Measurements from ENCODE around the gene PRPS1. TPM values are rescaled to one million over a fixed set of nuclear protein-coding genes. Genes with fewer than 3 reads are reported as not detected.
A peak's percentile ranks its signal among the peaks of the same experiment; 100 is the strongest.

PRPS1 gene
- total RNA-seq, 1 experiment from 2014 or later = 90.5 TPM

DNA sequence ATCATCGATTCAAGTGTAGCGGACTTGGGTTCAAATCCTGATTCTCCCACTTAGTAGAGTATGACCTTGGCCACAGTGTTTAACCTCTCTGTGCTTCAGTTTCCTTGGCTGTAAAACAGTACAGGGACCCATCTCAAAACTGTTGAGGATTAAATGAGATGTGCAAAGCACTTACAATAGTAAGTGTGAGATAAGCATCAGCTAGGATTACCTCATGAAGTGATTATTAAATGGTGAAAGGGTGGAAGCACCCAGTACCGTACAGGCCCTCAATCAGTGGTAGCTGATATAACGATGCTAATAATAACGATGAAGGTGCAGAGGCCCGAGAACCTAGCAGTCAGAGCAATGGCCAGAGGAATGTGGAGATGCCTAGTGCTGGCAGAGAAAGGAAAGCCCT lies 45.1 kb downstream of the PRPS1 start:
- no peak overlapping the region for H3K4me2 ChIP-seq (ENCODE audit: insufficient read depth, insufficient read length, low read length)

More for the DNA sequence above, 45.1 kb downstream of the PRPS1 start:
- no peak overlapping the region for H2BK20ac ChIP-seq (ENCODE audit: low read depth, low read length, poor library complexity, severe bottlenecking)
- no peak overlapping the region for H3K14ac ChIP-seq (ENCODE audit: insufficient read depth, low read length)
- H4K20me1 ChIP-seq (ENCODE audit: control insufficient read depth, insufficient read depth, insufficient read length) = no peaks in the 10 kb centered on the region
- no peaks in the 10 kb centered on the region for H3K9me3 ChIP-seq (ENCODE audit: control insufficient read depth, low read depth, low read length)
- no peaks in the 10 kb centered on the region for H3K79me2 ChIP-seq (ENCODE audit: insufficient read depth, low read length)
- no peak overlapping the region for H2AFZ ChIP-seq (ENCODE audit: low read length)
- no peak overlapping the region for H2BK120ac ChIP-seq (ENCODE audit: low read depth, low read length, poor library complexity, severe bottlenecking)
- Mint-ChIP-seq H3K4me3 (no peak overlapping the region), H3K27ac (peak overlapping the region in 1 of 3 experiments; percentile 77; a peak in 1 of 7 replicates), H3K9me3 (peaks cover 0 to 68% of the 10 kb centered on the region in 2 experiments; a peak in 2 of 5 replicates), H3K4me1 (peaks cover 2 to 47% of the 10 kb centered on the region in 2 experiments; a peak in 3 of 4 replicates), H3K27me3 (ENCODE audit: low read depth) (peaks cover 6% of the 10 kb centered on the region), H3K36me3 (ENCODE audit: insufficient read depth in 1 of 3, low read depth in 3 of 3) (no peaks in the 10 kb centered on the region)
- no peak overlapping the region for H3K23ac ChIP-seq (ENCODE audit: insufficient read length, low read depth, low read length)
- no peak overlapping the region for H2BK12ac ChIP-seq (ENCODE audit: insufficient read length, low read depth, low read length)
- no peak for DNase-seq
- no peak overlapping the region for H3K18ac ChIP-seq (ENCODE audit: insufficient read length, low read depth, low read length)
- no CpG with 5 or more reads among the region's 6 CpGs for WGBS (ENCODE audit: extremely low coverage, insufficient read length, low lambda C conversion rate)
- no peak overlapping the region for H3T11ph ChIP-seq (ENCODE audit: low read length)
- no peak overlapping the region for H3K27ac ChIP-seq (ENCODE audit: insufficient read length, low read depth, low read length)
- no peaks in the 10 kb centered on the region; the same call in 1 of the 2 replicates for H3K27me3 ChIP-seq (ENCODE audit: insufficient read depth, low read length)
- no peak overlapping the region for H4K8ac ChIP-seq (replicated peaks; ENCODE audit: insufficient read length, low read depth, low read length)
- H3K9ac ChIP-seq (ENCODE audit: extremely low read depth, insufficient read length, low read length) = no peak overlapping the region
- H2BK15ac ChIP-seq (ENCODE audit: low read depth, low read length) = no peak overlapping the region
- H4K91ac ChIP-seq (ENCODE audit: insufficient read length, low read depth, low read length) = no peak overlapping the region
- H3K79me1 ChIP-seq (ENCODE audit: insufficient read depth, low read depth, low read length, poor library complexity, severe bottlenecking) = no peaks in the 10 kb centered on the region
- TF ChIP-seq, protein P1, sequence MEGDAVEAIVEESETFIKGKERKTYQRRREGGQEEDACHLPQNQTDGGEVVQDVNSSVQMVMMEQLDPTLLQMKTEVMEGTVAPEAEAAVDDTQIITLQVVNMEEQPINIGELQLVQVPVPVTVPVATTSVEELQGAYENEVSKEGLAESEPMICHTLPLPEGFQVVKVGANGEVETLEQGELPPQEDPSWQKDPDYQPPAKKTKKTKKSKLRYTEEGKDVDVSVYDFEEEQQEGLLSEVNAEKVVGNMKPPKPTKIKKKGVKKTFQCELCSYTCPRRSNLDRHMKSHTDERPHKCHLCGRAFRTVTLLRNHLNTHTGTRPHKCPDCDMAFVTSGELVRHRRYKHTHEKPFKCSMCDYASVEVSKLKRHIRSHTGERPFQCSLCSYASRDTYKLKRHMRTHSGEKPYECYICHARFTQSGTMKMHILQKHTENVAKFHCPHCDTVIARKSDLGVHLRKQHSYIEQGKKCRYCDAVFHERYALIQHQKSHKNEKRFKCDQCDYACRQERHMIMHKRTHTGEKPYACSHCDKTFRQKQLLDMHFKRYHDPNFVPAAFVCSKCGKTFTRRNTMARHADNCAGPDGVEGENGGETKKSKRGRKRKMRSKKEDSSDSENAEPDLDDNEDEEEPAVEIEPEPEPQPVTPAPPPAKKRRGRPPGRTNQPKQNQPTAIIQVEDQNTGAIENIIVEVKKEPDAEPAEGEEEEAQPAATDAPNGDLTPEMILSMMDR (conservative IDR thresholded peaks at IDR 0.05) = no peak
- no peak overlapping the region for H3K4ac ChIP-seq (ENCODE audit: low read depth, low read length)
- H3K23me2 ChIP-seq (ENCODE audit: insufficient read length, low read depth, low read length, poor library complexity, severe bottlenecking) = no peaks in the 10 kb centered on the region
- no peak overlapping the region for H2BK5ac ChIP-seq (ENCODE audit: insufficient read length, low read length)
- no peaks in the 10 kb centered on the region; the same call in 1 of the 2 replicates for H3K4me1 ChIP-seq (ENCODE audit: insufficient read depth, low read length)
- H3K56ac ChIP-seq (ENCODE audit: insufficient read length, low read depth, low read length) = no peak overlapping the region
- H4K5ac ChIP-seq (ENCODE audit: insufficient read length, low read depth, low read length) = no peak overlapping the region
- H2AK5ac ChIP-seq (ENCODE audit: insufficient read length, low read length) = no peak overlapping the region

All from H9 (cell line).